IPS-18c (cell line): Measurements from ENCODE around the gene CD28.

Experiments
- H3K4me3 ChIP-seq: 2 replicates; pipeline ENCODE4 v1.7.0; 2013; ENCODE audit warnings: low read depth, mild to moderate bottlenecking, low read length, moderate library complexity; ENCODE audit not compliant: insufficient read depth
- H3K9me3 ChIP-seq: one replicate; pipeline ENCODE4 v1.6.1; 2013; ENCODE audit warnings: mild to moderate bottlenecking, low read length, moderate library complexity; ENCODE audit not compliant: control insufficient read depth, insufficient read depth

Gene CD28

GRCh38 chr2:203706403-203706802, at the start of gene CD28:
Gene CD28, plus strand, starts transcription at chr2:203706639. Its CDS starts 58 bp downstream, at chr2:203706697.
- no peak within 1 kb of the TSS for H3K4me3 ChIP-seq

GRCh38 chr2:203659331-203660049, 46.9 kb upstream of the CD28 start:
- no peaks in the 10 kb centered on the region for H3K9me3 ChIP-seq
- H3K4me3 ChIP-seq, result no peak overlapping the region

More at GRCh38 chr2:203706403-203706802, at the start of gene CD28:
- H3K9me3 ChIP-seq, result no peaks in the 10 kb centered on the region

DNA sequence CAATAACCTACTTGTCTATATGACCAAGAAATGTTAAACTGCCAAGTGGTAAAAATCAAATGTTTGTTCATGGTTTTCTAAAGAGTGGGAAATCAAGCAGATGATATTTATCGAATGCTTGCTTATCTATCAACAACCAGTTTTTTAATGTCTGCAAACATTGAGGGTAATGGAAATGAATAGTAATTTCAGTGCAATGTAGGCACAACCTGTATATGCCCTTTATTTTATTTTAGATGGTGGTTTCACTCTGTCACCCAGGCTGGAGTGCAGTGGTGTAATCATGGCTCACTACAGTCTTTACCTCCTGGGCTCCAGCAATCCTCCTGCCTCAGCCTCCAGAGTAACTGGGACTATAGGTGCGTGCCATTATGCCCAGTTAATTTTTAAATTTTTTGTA, 46.0 kb upstream of the CD28 start:
- Histone ChIP-seq H3K4me3 (no peak overlapping the region), H3K9me3 (no peaks in the 10 kb centered on the region)

GRCh38 chr2:203661279-203661908, 45.0 kb upstream of the CD28 start:
- no peak overlapping the region for H3K4me3 ChIP-seq

GRCh38 chr2:203662487-203662886, 44.0 kb upstream of the CD28 start:
- Histone ChIP-seq H3K4me3 (no peak overlapping the region), H3K9me3 (no peaks in the 10 kb centered on the region)

More at GRCh38 chr2:203661279-203661908, 45.0 kb upstream of the CD28 start:
- no peaks in the 10 kb centered on the region for H3K9me3 ChIP-seq

- no peaks in the 10 kb centered on the region for H3K9me3 ChIP-seq
- H3K4me3 ChIP-seq, result no peak overlapping the region
Observed at GRCh38 chr2:203662951-203663350, 43.5 kb upstream of the CD28 start.

DNA sequence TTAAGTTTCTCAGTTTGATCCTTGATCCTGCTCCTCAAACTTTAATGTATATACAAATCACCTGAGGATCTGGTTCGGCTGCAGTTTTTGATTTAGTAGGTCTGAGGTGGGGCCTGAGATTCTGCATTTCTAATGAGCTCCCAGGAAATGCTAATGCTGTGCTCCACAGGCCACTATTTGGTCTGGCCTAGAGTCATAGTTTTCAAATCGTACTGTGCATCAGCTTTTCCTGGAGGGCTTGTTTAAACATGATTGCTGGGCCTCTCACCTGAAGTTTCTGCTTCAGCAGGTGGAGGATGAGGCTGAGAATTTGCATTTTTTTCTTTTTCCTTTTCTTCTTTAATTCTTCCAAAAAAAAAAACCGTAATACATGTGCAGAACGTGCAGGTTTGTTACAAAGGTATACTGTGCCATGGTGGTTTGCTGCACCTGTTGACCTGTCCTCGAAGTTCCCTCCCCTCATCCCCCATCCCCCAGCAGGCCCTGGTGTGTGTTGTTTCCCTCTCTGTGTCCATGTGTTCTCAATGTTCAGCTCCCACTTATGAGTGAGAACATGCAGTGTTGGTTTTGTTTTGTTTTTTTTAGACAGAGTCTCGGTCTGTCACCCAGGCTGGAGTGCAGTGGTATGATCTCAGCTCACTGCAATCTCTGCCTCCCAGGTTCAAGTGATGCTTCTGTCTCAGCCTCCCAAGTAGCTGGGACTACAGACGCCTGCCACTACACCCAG, 42.2 kb upstream of the CD28 start:
- Histone ChIP-seq H3K4me3 (no peak overlapping the region), H3K9me3 (no peaks in the 10 kb centered on the region)

DNA sequence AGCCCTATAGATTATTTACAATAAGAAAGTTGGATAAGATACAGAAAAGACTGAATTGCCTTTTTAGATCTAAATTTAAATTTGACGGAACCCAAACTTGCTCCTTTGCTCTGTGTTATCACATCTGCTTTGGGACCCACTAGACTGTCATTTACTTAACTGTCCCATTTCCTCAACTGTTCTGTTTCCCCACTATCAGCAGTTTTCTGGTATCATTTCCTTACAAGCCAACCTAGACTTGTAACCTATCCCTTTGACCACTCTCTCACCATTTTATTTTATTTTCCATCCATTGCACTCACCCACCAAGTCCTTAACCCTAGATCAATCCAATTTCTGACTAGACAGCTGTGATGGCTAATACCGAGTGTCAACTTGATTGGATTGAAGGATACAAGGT, 38.6 kb upstream of the CD28 start:
- H3K9me3 ChIP-seq, result no peaks in the 10 kb centered on the region
- no peak overlapping the region for H3K4me3 ChIP-seq

DNA sequence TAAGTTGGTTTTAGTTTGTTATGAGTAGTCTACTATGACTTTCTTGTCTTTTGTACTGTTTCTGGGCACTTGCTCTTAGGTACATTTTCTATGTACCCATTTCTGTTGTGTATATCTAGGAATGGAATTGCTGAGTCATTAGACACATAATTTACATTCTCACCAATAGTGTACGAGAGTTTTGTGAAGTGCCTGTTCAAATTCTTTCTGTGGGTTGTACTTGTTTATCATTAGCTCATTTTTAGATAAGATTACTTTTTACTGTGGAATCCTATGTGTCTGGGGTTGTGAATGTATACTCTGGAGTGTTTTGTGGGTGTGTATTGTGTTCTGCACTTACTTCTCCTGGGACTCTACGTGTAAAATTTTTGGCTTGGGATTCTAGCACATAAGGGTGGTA, 36.6 kb upstream of the CD28 start:
- H3K4me3 ChIP-seq, result no peak overlapping the region
- H3K9me3 ChIP-seq, result no peaks in the 10 kb centered on the region

GRCh38 chr2:203670939-203671338, 35.5 kb upstream of the CD28 start:
- H3K9me3 ChIP-seq, result no peaks in the 10 kb centered on the region

DNA sequence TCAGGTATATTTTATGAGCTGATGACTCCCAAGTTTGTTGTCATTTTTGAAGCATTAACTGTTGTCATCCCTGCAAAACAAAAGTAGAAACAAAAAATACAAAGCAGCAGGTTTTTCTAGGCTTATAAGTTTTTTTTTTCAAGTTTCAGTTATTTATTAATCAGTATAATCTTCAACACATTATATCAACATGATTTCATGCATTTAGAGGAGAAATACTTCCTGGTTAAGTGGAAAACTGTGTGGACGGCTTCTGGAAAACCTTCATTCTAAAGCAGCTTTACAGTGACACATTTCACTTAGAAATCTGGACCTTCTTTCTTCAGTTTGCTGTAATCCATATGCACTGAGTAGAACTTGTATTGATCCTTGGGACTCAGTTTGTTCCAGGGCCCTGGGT, 34.6 kb upstream of the CD28 start:
- no peak overlapping the region for H3K4me3 ChIP-seq
- no peaks in the 10 kb centered on the region for H3K9me3 ChIP-seq

More at GRCh38 chr2:203670939-203671338, 35.5 kb upstream of the CD28 start:
- H3K4me3 ChIP-seq, result no peak overlapping the region

DNA sequence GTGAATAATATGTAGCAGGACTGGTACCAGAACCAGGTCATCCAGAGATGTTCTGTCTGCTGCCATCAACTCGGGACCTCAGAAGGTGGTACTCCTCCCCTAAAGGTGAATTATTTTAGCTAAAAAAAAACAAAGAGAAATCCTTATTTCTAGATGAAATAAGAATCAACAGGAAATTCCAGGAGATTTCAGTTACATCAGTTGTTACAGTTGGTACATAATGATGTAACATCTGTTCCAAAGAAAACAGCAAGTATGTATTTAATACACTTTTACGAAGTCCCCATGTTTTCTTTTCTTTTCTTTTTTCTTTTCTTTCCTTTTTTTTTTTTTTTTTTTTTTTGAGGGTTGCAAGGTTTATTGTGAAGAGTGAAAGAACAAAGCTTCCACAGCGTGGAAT, 33.6 kb upstream of the CD28 start:
- Histone ChIP-seq H3K4me3 (no peak overlapping the region), H3K9me3 (no peaks in the 10 kb centered on the region)

DNA sequence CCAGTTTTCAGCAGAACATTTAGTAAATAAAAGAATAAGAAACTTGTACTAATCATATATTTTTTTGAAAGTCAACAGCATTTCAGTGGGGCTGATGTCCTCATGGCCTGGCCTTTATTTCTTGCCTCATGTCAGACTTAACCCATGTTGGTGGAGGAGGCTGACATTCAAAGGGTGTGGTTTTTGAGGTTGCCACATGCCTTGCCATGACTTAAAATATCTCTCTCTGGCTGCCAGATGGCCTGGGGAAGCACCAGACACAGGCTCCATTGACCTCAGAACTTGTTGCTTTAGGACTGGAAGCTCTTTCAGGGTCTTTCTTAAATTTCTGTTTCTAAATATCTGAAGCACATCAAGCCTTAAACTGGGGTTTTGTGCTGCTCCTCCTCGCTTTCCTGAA, 32.5 kb upstream of the CD28 start:
- H3K9me3 ChIP-seq, result no peaks in the 10 kb centered on the region
- no peak overlapping the region for H3K4me3 ChIP-seq

GRCh38 chr2:203675086-203675485, 31.4 kb upstream of the CD28 start:
- H3K4me3 ChIP-seq, result no peak overlapping the region
- no peaks in the 10 kb centered on the region for H3K9me3 ChIP-seq

GRCh38 chr2:203678971-203679370, 27.5 kb upstream of the CD28 start:
- Histone ChIP-seq H3K4me3 (no peak overlapping the region), H3K9me3 (no peaks in the 10 kb centered on the region)

GRCh38 chr2:203679401-203679800, 27.0 kb upstream of the CD28 start:
- no peaks in the 10 kb centered on the region for H3K9me3 ChIP-seq
- H3K4me3 ChIP-seq, result no peak overlapping the region

GRCh38 chr2:203681978-203682377, 24.5 kb upstream of the CD28 start:
- Histone ChIP-seq H3K4me3 (no peak overlapping the region), H3K9me3 (no peaks in the 10 kb centered on the region)

- Histone ChIP-seq H3K9me3 (no peaks in the 10 kb centered on the region), H3K4me3 (no peak overlapping the region)
Observed at GRCh38 chr2:203682688-203683130, 23.7 kb upstream of the CD28 start.
